HG03342 (cell line): ENCODE measurements around the gene DNAH17.
"Not testable (repeated sequence)": the region's sequence is repeated elsewhere in the genome, so short reads cannot be mapped to it uniquely, and the experiment has no call there.

Experiments
- ATAC-seq: cut with Tn5 transposase; IDR thresholded peaks from one replicate; pipeline ENCODE4 v1.9.1; 2021; ENCODE audit warnings: mild to moderate bottlenecking, moderate library complexity; ENCODE audit not compliant: unreplicated experiment

Gene DNAH17

DNA sequence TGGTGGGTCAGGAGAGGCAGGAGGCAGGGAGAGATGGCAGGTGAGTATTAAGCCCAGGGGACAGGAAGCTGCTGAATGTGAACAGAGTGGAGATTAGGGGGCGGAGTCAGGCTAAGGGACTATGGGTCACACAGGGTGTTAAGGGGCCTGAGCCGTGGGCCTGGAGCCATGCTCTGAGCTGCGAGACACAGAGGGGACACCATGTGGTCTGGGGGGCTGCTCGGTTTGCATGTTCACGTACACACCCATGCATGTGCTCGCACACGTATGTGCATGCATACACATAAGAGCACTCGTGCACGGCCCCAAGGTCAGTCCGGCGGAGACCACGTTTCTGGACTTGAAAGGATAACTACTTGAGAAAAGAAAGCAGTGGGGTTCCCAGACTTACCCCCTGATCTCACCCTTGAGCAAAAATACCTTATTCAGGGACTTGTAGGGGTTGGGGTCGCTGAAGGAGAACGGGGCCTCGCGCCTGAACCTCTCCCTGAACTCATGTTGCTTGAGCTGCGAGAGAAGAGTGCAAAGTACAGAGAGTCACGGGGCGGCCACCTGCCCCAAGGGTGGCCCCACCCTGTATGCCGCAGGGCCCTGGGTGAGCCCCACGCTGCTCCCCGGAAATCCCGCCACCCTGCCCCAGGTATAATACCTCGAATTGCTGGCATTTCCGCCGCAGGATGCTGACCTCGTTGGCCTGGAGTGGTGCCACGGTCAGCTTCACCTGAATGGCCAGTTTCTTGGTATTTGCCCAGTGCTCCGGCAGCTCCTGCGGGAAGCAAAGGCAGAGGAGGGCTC lies 50.8 kb downstream of the DNAH17 start:
- ATAC-seq = no peak

DNA sequence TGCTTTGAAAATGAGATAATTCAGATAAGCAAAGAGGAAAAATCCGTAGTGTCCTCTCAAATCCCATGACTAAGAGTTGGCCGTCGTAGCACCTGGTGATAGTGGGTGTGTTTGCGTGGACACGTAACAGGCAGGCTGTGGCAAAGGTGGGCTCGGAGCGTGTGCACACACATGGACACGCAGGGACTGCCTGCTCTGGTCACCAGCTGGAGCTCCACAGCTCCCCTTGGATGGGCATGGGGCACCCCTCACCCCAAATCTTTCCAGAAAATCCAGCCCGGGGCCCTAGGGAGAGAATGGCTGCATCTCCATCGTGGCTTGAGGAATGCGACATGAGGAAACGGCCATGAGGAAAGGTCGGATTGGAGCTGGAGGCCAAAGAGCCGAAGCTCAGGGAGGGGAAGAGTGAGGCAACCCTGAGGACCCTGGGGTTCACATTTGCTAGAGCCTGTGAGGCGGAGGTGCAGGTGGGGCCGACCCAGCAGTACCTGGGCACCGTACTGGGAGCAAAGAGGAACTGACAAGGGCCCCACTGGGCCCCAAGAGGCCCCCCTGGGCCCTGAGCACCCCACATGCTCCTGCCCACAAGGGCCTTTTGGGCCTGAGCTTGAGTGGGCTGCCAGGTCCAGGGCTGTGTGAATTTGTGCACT lies 51.6 kb downstream of the DNAH17 start:
- ATAC-seq = no peak

DNA sequence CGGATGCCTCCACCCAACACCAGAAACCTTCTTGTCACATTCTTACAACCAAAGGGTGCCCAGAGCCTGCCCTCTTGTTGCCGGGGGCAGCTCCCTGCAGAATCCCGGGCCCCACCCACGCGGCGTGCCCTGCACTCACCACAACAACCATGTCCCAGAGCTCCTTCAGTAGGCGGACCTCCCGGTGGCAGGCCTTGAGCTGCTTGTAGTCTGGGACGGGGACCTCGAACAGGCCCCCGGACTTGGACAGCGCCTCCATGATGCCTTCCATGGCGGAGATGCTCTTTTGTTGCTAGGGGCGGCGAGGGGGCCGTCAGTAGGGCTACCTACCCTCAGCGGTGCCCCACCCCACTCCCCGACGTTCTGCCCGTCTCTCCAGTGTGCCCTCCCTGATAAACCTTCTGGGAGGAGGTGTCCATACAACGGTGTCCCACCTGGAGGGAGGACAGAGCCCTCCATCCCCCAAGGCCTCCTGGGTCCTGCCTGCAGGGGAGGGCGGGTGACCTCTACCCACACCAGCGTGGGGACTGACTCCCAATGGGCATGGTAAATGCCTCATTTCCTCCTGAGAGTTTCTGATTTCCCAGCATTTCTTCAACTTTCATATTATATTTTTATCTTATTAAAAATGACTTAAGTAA lies 52.2 kb downstream of the DNAH17 start:
- no peak for ATAC-seq

DNA sequence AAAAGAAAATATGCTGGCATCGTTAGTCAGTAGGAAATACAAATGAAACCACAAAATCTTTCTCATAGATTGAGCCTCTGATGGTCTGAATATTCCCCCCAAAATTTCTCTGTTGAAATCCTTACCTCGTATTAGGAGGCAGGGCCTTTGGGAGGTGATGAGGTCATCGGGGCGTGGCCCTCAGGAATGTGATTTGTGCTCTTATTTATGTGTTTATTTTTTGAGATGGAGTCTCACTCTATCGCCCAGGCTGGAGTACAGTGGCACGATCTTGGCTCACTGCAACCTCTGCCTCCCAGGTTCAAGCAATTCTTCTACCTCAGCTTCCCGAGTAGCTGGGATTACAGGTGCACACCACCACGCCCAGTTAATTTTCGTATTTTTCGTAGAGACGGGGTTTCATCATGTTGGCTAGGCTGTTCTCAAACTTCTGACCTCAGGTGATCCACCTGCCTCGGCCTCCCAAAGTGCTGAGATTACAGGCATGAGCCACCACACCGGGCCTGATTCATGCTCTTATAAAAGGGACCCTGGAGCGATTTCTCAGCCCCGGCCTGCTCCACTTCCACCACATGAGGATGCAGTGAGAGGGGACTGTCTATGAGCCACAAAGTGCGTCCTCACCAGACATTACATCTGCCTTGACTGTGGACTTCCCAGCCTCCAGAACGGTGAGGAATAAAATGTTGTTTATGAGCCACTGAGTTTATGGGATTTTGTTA lies 53.1 kb downstream of the DNAH17 start:
- no peak for ATAC-seq

GRCh38 chr17:78522031-78522809 lies 55.0 kb downstream of the DNAH17 start:
- ATAC-seq = no peak

GRCh38 chr17:78517421-78517820 lies 59.8 kb downstream of the DNAH17 start:
- ATAC-seq = no peak

DNA sequence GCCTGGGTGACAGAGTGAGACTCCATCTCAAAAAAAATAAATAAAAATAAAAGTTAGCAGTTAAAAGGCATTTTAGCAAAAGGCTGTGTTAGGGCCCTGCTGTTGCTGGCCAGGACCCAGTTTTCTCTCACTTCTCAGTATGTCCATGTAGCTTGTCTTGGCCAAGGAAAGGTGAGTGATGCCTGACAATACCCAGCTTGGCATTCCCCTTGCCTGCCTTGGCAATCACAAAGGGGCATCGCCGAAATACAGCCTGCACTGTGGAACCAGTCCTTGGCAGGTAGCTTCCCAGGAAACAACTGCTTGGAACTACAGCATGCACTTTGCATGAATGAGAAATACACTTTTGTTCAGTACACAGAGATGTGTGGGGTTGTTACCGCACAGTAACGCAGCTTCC lies 61.7 kb downstream of the DNAH17 start:
- no peak for ATAC-seq

GRCh38 chr17:78514521-78514920 lies 62.7 kb downstream of the DNAH17 start:
- no peak for ATAC-seq

DNA sequence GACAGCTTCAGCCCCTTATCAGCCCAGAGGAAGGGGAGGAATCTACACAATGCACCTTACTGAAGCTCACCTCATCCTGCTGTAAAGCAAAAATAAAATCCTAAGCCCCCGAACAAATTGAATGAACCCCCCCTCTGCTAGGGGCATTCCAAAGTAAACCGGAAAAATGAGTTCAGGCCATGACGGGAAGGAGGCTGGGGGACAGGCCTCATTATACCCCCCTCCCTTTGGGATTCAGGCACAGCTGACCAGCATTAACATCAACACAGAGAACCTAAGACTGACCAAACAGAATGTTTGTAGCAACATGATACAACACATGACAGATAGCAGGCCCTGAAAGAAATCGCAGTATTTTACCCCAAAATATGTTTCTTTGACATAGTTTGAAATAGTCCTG lies 64.2 kb downstream of the DNAH17 start:
- no peak for ATAC-seq

DNA sequence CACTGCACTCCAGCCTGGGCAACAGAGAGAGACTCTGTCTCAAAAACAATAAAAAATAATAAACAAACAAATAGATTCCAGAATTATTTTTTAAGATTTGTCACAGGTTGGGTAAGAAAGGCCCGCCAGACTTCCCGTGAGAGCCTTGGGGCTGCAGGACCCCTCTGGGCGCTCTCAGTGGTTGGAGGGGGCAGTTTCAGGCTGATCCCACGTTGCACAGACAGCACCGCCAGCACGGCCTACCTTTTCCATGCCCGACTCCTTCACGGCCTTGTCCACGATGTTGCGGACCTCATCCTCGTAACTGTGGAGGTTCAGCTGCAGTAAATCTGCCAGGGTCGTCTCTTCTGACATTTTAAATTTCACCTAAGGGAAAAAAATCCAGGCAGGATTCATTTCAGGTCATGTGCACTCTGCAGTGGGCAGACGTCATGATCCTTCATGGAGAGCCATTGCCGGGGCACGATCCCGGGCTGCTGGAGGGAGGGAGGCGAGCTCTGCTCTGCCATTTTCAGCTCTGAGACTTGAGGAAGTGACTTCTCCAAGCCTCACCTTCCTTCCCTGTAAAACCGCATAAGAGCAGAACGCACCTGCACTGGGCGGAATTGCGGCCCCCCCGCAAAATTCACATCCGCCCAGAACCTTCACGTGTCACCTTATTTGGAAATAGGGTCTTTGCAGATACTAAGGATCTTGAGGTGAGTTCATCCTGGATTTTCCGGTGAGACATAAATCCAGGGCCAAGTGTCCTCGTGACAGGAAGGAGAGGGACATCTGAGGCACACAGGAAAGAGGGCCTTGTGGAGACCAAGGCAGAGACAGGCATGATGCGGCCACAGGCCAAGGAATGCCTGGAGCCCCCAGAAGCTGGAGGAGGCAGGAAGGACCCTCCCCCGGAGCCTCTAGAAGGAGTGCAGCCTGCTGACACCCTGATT lies 66.8 kb downstream of the DNAH17 start:
- ATAC-seq = no peak

- no peak for ATAC-seq
Observed at GRCh38 chr17:78507526-78507925, 69.7 kb downstream of the DNAH17 start.

DNA sequence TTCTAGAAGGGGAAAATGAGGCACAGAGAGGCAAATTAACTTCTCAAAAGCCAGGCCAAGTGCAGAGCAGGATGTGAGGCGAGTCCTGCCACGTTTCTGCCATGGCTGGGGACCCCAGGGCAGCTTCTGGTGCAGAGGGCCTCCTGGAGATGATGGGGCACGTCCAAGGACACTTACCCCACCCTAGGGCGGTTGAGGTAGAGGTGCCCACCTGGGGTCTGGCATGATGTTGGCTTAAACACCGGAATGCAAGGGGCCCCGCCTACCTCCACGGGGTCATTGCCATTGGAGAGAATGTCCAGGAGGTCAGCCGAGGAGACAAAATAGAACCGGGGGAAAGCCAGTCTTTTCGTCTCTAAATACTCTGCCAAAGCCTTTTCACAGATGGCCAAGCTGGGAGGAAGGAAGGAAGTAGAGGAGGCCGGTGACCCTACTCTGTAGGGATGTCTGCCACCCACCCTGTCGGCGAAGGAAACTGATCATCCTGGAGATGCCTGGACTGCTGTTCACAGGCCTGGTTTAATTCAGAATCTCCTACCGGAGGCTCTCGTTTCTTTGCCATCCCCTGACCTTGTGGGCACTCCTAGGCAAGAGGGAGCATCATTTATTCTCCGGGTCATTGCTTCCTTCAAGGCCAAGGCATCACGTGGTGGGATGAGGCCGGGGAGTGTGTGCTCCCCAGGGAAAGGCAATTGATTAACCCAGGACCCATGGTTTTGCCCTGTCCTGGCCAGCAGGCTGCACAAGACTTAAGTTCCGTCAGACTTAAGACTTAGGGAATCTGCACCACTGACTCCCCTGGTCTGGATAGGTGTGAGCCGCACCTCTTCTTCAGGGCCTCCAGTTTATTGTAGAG lies 70.5 kb downstream of the DNAH17 start:
- no peak for ATAC-seq

DNA sequence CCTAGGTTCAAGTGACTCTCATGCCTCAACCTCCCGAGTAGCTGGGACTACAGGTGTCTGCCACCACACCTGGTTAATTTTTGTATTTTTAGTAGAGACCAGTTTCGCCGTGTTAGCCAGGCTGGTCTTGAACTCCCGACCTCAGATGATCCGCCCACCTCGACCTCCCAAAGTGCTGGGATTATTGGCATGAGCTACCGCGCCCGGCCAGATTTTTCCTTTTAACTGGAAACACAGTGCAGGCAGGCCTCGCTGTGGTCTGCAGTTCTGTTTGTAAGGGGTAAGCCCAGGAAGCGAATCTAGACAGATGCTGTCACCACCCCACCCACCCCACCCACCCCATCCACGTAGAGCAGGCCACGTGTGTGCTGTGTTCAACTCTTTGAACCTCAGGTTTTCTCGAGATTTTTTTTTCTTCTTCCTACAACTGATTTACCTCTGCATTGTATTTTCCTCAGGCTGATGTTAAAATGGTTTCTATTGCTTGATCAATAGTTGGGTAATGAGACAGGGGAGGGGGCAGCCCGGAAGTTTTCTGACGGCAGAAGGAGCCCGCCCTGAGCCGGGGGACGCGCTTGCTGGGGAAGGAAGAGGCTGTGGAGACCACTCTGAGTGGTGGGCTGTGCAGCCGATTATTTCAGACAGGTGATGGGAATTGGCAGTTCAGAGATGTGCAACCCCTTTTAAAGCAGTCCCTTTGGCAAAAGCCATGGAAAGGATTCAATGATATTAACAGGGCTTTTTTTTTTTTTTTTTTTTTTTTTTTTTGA lies 72.9 kb downstream of the DNAH17 start:
- no peak for ATAC-seq

- not testable (repeated sequence) for ATAC-seq
Observed at GRCh38 chr17:78503388-78503787, 73.8 kb downstream of the DNAH17 start.

DNA sequence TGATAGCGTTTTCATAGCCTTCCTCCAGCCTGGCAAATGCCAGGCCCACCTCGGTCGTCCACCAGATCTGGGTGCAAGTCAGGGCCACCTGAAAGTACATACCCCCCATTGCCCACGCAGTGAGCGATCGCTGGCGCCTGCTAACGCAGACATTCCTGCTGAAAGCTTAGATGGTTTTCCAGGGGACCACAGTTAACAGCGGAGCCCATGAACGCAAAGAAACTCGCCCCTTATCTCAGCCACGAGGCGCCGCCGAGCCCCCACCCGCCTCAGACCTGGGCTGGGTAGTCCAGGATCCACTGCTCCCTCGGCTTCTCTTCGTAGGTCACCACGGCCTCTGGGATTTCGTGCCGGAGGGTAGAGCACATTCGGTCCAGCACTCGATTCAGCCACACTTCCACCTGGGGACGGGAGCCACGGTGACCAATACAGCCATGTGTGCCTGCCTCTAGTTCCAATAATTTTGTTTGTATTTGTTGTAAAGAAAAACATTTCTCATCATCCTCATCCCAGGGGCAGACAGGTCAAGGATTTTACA lies 74.5 kb downstream of the DNAH17 start:
- ATAC-seq = no peak

DNA sequence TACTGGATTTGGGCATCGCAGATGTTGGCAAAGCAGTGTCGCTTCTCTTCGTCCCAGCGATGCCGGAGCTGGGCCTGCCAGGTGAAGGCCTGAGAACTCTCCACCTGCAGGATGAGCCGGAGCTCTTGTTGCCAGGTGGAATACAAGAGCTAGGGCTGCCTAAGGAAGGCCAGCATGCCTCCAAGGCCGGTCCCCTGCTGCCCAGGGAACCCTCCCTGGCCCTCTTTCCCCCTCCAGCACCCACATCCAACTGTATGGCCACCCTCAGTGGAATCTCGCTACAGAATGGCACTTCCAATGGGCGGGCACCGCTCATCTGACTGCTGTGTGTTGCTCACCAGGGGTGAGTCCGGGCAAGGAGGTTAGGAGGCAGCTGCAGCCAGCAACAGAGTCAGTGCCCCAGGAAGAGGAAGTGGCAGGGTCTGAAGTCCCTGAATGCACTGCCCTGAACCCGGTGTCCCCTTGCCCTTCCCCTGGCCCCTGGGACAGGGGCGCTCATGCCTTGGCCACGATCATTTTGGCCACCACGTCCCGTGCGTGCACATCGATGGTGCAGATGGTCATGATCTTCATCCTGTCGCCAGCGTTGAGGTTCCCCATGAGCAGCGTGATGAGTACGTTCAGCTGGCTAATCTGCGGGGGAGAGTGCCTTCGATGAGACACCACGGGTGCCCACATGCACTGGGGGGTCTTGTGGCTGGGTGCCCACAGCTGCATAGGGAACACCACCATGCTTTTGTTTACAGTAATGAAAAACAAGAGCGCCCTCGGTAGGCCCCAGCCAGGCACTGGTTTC lies 75.8 kb downstream of the DNAH17 start:
- ATAC-seq = no peak

DNA sequence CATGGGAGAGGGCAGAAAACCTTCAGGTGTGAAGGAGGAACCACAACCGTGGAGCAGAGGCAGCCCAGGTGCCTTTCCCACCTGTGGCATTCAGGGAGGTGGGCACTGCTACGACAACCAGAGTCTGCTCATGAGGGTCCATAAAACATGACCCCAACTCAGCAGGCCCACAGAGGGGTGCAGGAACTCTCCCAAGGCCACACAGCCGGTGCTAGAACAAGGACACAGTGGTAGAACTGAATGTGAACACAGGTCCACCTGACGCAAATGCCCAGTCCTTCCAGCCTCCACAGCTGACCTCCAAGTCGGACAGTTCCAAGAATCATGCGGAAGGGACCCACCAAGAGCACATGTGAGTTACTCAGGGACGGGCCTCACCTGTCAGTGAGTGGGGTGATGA lies 76.4 kb downstream of the DNAH17 start:
- no peak for ATAC-seq
